Renal pelvis (tissue), 4 donors: Measurements from ENCODE around the gene TACC3. TPM values are rescaled to one million over a fixed set of nuclear protein-coding genes. Genes with fewer than 3 reads are reported as not detected.

Experiments
- DNase-seq: peaks from one replicate; pipeline ENCODE4 v3.0.0-alpha.2; 2013
- polyA plus RNA-seq, 3 donors: library from polyadenylated mRNA; unstranded; fragments of 120-200 nt; gene quantifications; one replicate each; pipeline ENCODE4 v1.2.1, GENCODE V29; 2013; ENCODE audit not compliant: insufficient read length in 3 of 3

The TACC3 gene
- polyA plus RNA-seq, 3 donors = 45.0 to 55.5 (median 48.9) TPM

- no peak for DNase-seq
Measured at GRCh38 chr4:1720163-1720983, 948 bp upstream of the TACC3 start.

- no peak for DNase-seq
Measured at GRCh38 chr4:1721666-1722550, 587 bp downstream of the TACC3 start.

GRCh38 chr4:1722551-1723118 is 1.3 kb downstream of the TACC3 start:
- no peak for DNase-seq

- DNase-seq = no peak
Measured at GRCh38 chr4:1723131-1723801, 1.9 kb downstream of the TACC3 start.

GRCh38 chr4:1725521-1725920 is 4.2 kb downstream of the TACC3 start:
- no peak for DNase-seq

- DNase-seq = peak; percentile 87
Measured at GRCh38 chr4:1726146-1726934, 5.0 kb downstream of the TACC3 start.

- no peak for DNase-seq
Measured at GRCh38 chr4:1727117-1728031, 6.1 kb downstream of the TACC3 start.

GRCh38 chr4:1728061-1728980 is 7.0 kb downstream of the TACC3 start:
- DNase-seq = no peak

- DNase-seq = no peak
Measured at GRCh38 chr4:1730532-1731135, 9.3 kb downstream of the TACC3 start.

- DNase-seq = no peak
Measured at GRCh38 chr4:1731180-1731579, 9.9 kb downstream of the TACC3 start.

- no peak for DNase-seq
Measured at GRCh38 chr4:1732911-1733310, 11.6 kb downstream of the TACC3 start.

- no peak for DNase-seq
Measured at GRCh38 chr4:1735215-1735614, 13.9 kb downstream of the TACC3 start.

- no peak for DNase-seq
Measured at GRCh38 chr4:1736812-1737211, 15.5 kb downstream of the TACC3 start.

GRCh38 chr4:1737666-1738065 is 16.3 kb downstream of the TACC3 start:
- no peak for DNase-seq

- no peak for DNase-seq
Measured at GRCh38 chr4:1738410-1738809, 17.1 kb downstream of the TACC3 start.

- no peak for DNase-seq
Measured at GRCh38 chr4:1739358-1739757, 18.0 kb downstream of the TACC3 start.

GRCh38 chr4:1740021-1740545 is 18.8 kb downstream of the TACC3 start:
- no peak for DNase-seq

- no peak for DNase-seq
Measured at GRCh38 chr4:1741208-1741607, 19.9 kb downstream of the TACC3 start.
